ENCODE measurements around the gene FBN2. TPM values are rescaled to one million over a fixed set of nuclear protein-coding genes. Genes with fewer than 3 reads are reported as not detected.
"Not testable (repeated sequence)": the region's sequence is repeated elsewhere in the genome, so short reads cannot be mapped to it uniquely, and the experiment has no call there.

FBN2 gene
- total RNA-seq, 1 donor from 2014 or later, result 25.2 TPM

DNA sequence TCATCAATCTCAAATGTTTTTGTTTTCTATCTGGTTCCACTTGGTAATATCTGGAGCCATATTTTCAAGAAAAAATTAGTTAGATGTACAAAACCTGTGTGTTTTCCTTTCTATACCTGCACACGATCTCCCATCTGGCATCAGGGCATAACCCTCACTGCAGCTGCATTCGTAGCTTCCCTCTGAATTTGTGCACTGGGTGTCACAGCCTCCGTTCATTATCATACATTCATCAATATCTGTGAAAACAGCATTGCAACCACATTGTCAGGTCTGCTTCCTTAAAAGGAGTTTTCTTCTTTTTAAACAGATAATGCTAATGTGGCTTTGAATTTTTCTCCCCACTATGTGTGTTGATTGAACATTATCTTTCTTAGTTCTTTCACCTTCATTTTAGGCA lies 202.7 kb downstream of the FBN2 start:
- DNase-seq (ENCODE audit: low read depth), result no peak
- no peaks in the 10 kb centered on the region for H3K36me3 ChIP-seq (ENCODE audit: control insufficient read depth, insufficient read depth, low read length)

DNA sequence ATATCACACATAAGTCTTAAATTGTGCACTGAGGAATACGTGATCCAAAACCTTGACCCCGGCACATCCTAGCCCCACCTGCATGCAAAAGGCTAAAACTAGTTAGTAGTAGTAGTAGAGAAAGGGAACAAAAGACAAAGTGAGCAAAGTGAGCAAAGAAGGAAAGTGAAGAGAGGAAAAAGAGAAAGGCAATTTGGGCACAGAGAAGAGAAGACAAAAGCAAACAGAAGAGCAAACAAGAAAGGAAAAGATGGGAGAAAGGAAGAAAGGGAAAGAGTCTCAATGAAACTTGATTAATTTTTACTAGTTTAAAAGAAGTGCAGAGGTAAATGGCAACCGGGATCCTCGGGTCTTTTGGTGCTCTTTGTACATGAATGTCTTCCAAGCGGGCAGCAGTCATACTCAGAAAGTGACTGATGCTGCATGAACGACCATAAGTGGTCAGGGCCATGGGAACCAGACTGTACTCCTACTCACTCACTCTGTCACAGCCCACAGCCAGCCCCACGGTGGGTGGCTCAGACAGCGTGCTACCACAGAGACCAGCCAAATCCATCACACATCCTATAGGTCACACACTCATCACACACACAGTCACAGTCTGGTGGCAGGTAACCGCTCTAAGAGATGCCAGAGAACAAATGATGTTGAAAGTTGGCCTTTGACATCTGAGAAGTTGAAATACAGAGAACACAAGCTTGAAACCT lies 203.9 kb downstream of the FBN2 start:
- DNase-seq (ENCODE audit: low read depth), result no peak
- TF ChIP-seq, protein P1, sequence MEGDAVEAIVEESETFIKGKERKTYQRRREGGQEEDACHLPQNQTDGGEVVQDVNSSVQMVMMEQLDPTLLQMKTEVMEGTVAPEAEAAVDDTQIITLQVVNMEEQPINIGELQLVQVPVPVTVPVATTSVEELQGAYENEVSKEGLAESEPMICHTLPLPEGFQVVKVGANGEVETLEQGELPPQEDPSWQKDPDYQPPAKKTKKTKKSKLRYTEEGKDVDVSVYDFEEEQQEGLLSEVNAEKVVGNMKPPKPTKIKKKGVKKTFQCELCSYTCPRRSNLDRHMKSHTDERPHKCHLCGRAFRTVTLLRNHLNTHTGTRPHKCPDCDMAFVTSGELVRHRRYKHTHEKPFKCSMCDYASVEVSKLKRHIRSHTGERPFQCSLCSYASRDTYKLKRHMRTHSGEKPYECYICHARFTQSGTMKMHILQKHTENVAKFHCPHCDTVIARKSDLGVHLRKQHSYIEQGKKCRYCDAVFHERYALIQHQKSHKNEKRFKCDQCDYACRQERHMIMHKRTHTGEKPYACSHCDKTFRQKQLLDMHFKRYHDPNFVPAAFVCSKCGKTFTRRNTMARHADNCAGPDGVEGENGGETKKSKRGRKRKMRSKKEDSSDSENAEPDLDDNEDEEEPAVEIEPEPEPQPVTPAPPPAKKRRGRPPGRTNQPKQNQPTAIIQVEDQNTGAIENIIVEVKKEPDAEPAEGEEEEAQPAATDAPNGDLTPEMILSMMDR (IDR thresholded peaks at IDR 0.05; ENCODE audit: insufficient read depth, low read length, poor library complexity, severe bottlenecking), result no peak
- no peaks in the 10 kb centered on the region for H3K27me3 ChIP-seq (ENCODE audit: control insufficient read depth, insufficient read depth, low read length)
- no peaks in the 10 kb centered on the region for H3K36me3 ChIP-seq (ENCODE audit: control insufficient read depth, insufficient read depth, low read length)
- H3K4me3 ChIP-seq (ENCODE audit: low read depth, low read length), result no peak overlapping the region

More for the DNA sequence above, 202.7 kb downstream of the FBN2 start:
- TF ChIP-seq, protein P1 (IDR thresholded peaks at IDR 0.05; ENCODE audit: insufficient read depth, low read length, poor library complexity, severe bottlenecking), result no peak
- H3K27me3 ChIP-seq (ENCODE audit: control insufficient read depth, insufficient read depth, low read length), result no peaks in the 10 kb centered on the region
- H3K4me3 ChIP-seq (ENCODE audit: low read depth, low read length), result no peak overlapping the region

DNA sequence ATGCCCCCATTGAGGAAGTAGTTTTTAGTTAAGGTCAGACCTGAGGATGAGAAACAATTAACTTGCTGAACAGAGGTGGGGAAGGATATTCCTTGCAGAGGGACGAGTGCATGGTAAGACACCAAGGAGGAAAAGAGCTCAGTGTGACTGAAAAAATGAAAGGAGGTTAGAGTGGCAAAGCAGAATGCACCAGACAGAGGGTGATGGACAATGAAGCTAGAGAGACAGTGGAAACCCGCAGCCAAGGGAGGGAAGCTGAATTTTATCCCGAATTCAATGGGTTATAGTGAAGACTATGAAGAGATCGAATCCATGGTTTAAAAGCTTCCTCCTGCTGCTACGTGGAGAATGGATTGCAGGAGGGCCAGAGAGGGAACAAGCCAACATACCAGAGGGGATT lies 206.8 kb downstream of the FBN2 start:
- DNase-seq (ENCODE audit: low read depth), result no peak
- no peak overlapping the region for H3K4me3 ChIP-seq (ENCODE audit: low read depth, low read length)
- TF ChIP-seq, protein P1 (IDR thresholded peaks at IDR 0.05; ENCODE audit: insufficient read depth, low read length, poor library complexity, severe bottlenecking), result no peak
- H3K27me3 ChIP-seq (ENCODE audit: control insufficient read depth, insufficient read depth, low read length), result no peaks in the 10 kb centered on the region
- H3K36me3 ChIP-seq (ENCODE audit: control insufficient read depth, insufficient read depth, low read length), result no peaks in the 10 kb centered on the region

DNA sequence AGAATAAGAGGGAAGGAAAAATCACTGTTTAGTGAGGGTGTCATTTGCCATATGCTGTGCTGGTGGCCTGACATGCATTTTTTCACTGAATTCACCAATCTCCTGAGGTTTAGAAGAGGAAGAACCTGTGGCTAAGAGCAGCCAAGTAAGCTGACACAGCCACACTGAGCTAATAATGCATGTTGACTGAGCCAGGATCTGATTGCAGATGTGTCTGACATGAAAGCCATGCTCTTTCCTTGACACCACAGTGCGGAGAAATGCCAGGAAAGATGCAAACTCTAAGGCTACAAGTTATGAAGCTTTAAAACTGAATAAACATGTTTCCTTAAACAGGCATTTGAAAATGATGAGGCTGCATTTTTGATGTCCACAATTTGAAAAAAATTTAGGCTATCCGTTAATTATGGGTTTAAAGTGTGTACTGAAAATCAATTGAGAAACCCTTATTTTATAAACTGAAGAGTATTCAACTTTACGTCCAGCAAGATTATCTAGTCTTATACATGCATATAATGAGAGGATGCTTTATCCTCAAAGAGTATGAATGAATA lies 208.6 kb downstream of the FBN2 start:
- Histone ChIP-seq H3K4me3 (ENCODE audit: low read depth, low read length) (no peak overlapping the region), H3K36me3 (ENCODE audit: control insufficient read depth, insufficient read depth, low read length) (no peaks in the 10 kb centered on the region), H3K27me3 (ENCODE audit: control insufficient read depth, insufficient read depth, low read length) (no peaks in the 10 kb centered on the region)
- no peak for DNase-seq (ENCODE audit: low read depth)
- TF ChIP-seq, protein P1 (IDR thresholded peaks at IDR 0.05; ENCODE audit: insufficient read depth, low read length, poor library complexity, severe bottlenecking), result no peak

DNA sequence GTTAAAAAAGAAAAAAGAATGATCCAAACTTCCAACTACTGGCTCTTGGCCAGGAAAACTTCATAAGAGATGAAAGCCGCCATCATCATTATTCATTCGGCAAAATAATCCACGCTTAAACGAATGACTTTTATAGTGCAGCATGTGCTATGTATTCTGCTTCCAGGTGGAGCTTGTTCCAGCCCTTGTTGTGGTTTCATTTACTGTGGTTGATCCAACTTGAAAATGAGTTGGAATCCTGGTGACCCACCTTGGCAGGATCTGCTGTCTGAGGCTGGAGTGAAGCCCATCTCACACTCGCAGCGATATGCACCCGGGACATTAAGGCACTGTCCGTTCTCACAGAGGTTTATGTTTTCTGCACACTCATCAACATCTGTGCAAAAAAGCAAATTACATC lies 209.6 kb downstream of the FBN2 start:
- Histone ChIP-seq H3K36me3 (ENCODE audit: control insufficient read depth, insufficient read depth, low read length) (no peaks in the 10 kb centered on the region), H3K4me3 (ENCODE audit: low read depth, low read length) (no peak overlapping the region), H3K27me3 (ENCODE audit: control insufficient read depth, insufficient read depth, low read length) (no peaks in the 10 kb centered on the region)
- DNase-seq (ENCODE audit: low read depth), result no peak
- TF ChIP-seq, protein P1 (IDR thresholded peaks at IDR 0.05; ENCODE audit: insufficient read depth, low read length, poor library complexity, severe bottlenecking), result no peak

DNA sequence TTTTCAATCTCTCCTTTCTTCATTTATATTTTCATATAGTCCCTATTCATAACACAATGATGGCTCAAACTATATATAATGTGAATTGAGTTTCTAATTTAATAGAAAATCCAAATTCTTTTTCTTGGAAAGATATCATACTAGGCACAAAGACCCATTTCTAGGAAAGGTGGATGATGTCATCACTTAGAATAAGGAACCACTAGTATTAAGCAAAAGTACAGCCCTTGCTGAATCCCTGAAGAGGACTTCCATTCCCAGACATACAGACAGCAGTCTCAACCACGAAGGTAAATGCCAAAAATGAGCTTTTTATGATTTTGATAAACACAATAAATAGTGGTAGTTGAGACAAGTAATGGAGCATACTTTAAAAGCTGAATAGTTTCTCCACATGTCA lies 210.0 kb downstream of the FBN2 start:
- no peaks in the 10 kb centered on the region for H3K27me3 ChIP-seq (ENCODE audit: control insufficient read depth, insufficient read depth, low read length)
- H3K4me3 ChIP-seq (ENCODE audit: low read depth, low read length), result no peak overlapping the region
- DNase-seq (ENCODE audit: low read depth), result no peak
- no peaks in the 10 kb centered on the region for H3K36me3 ChIP-seq (ENCODE audit: control insufficient read depth, insufficient read depth, low read length)
- TF ChIP-seq, protein P1 (IDR thresholded peaks at IDR 0.05; ENCODE audit: insufficient read depth, low read length, poor library complexity, severe bottlenecking), result no peak

DNA sequence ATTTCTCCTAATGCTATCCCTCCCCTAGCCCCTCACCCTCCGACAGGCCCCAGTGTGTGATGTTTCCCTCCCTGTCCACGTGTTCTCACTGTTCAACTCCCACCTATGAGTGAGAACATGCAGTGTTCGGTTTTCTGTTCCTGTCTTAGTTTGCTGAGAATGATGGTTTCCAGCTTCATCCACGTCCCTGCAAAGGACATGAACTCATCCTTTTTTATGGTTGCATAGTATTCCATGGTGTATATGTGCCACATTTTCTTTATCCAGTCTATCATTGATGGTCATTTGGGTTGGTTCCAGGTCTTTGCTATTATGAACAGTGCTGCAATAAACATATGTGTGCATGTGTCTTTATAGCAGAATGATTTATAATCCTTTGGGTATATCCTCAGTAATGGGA lies 216.6 kb downstream of the FBN2 start:
- DNase-seq (ENCODE audit: low read depth); H3K27me3 ChIP-seq (ENCODE audit: control insufficient read depth, insufficient read depth, low read length); H3K4me3 ChIP-seq (ENCODE audit: low read depth, low read length); H3K36me3 ChIP-seq (ENCODE audit: control insufficient read depth, insufficient read depth, low read length): not testable (repeated sequence)

Measured in kidney epithelial cell (primary cell).